Measurements from ENCODE around the gene CX3CR1.

CX3CR1 gene

DNA sequence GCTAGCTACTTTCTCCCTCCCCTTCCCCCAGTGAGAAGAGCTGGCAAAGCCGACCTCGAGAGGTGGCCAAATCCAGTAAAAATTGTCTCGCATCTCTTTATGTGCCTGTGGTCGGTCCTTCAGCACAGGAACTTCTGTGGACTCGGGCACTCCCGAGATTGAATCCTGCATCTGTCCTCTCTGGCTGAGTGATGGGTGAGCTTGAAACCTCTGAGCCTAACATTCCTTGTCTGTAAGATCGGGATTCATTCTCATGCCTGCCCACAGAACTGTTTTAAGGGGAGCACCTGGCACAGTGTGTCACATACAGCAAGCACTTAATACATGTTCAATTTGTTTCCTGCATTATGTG, 11.3 kb downstream of the CX3CR1 start:
- DNase-seq (ENCODE audit: low read depth in 2 of 2): no peak
- no peak for TF ChIP-seq CTCF (IDR thresholded peaks at IDR 0.05; ENCODE audit: low read depth, low read length)

GRCh38 chr3:39267631-39268548, 11.9 kb downstream of the CX3CR1 start:
- no peak overlapping the region for H3K4me3 ChIP-seq (replicated peaks in 1 of 2; ENCODE audit: low read depth in 2 of 2, low read length in 2 of 2)
- no peak for TF ChIP-seq CTCF (IDR thresholded peaks at IDR 0.05; ENCODE audit: low read depth, low read length)
- no peak for DNase-seq (ENCODE audit: low read depth in 2 of 2)

More for the DNA sequence above, 11.3 kb downstream of the CX3CR1 start:
- no peak overlapping the region for H3K4me3 ChIP-seq (replicated peaks in 1 of 2; ENCODE audit: low read depth in 2 of 2, low read length in 2 of 2)

DNA sequence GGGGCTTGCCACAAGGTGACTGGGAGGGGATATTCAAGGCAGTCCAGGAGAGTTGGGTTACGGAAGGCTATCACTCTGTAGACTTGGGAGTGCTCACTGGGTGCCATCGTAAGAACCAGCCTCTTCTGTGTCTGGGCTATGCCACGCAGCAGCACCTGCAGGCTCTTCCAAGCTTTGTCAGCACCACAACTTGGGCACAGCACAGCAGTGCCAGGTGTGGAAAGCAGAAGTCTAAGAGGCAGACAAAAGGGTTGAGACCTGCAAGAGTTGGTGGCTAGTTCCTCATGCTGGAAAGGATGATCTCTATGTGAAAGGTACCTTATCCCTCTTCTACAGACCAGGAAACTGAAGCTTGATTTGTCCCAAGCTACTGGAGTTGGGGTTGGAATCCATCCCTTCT, 15.8 kb downstream of the CX3CR1 start:
- no peak for DNase-seq (ENCODE audit: low read depth in 2 of 2)
- no peak for TF ChIP-seq CTCF (IDR thresholded peaks at IDR 0.05; ENCODE audit: low read depth, low read length)
- H3K4me3 ChIP-seq (replicated peaks in 1 of 2; ENCODE audit: low read depth in 2 of 2, low read length in 2 of 2): no peak overlapping the region

DNA sequence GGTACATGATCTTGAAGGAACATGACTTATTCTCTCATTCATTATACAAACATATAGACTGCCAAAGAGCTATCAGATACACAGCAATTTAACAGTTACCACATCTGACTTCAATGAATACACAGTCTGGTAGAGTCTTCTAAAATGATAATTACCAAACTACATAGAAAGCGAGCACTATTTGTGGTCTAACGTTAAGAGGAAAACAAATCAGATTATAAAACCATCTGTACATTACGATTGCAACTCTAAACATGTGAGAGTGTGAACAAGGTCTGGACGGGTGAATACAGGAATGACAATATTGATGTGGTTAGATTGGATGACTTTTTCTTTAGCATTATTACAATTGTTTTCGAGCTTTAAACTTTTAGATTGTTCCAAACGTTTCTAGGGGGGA, 16.3 kb downstream of the CX3CR1 start:
- H3K4me3 ChIP-seq (replicated peaks in 1 of 2; ENCODE audit: low read depth in 2 of 2, low read length in 2 of 2): no peak overlapping the region
- no peak for TF ChIP-seq CTCF (IDR thresholded peaks at IDR 0.05; ENCODE audit: low read depth, low read length)
- DNase-seq (ENCODE audit: low read depth in 2 of 2): no peak

DNA sequence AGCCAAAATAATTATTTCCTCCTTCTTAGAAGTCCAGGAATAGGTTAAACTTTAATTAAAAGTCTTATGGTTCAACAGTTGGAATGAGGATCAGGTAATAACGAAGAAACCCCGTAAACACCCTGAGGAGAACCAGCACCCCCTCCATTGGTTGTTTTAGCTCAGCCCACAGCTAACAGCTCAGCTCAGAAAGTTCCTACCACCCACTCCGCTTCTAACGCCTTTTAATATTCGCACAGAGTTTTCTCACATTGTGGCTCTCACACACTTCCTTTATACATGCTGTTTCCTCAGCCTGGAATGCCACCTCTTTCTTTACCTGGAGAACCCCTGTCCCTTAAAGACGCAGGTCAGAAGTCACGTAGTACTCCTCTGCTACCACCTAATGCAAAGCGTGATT, 17.0 kb downstream of the CX3CR1 start:
- H3K4me3 ChIP-seq (replicated peaks in 1 of 2; ENCODE audit: low read depth in 2 of 2, low read length in 2 of 2): no peak overlapping the region
- TF ChIP-seq CTCF (IDR thresholded peaks at IDR 0.05; ENCODE audit: low read depth, low read length): no peak
- DNase-seq (ENCODE audit: low read depth in 2 of 2): no peak

DNA sequence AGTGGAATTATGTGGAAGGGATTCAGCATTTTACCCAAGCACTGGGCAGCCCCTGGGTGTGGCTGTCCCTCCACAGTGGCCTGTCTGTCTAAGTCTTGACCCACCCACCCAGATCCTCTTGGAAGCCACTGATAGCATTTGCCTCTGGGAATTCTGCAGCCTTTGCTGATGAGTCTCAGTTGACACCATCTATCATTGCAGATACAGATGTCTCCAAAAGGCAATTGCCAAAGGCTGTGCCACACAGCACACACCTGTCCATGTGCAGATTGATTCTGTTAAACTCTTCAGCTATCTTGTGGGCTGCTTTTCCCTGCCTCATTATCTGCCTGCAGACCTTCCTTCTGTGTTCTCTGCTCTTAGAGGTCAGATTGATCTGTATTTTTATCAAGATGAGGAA, 18.1 kb downstream of the CX3CR1 start:
- H3K4me3 ChIP-seq (replicated peaks in 1 of 2; ENCODE audit: low read depth in 2 of 2, low read length in 2 of 2): no peak overlapping the region
- no peak for DNase-seq (ENCODE audit: low read depth in 2 of 2)
- no peak for TF ChIP-seq CTCF (IDR thresholded peaks at IDR 0.05; ENCODE audit: low read depth, low read length)

All from cardiac fibroblast (primary cell).